GM12875 (cell line): ENCODE measurements around the gene FAM9B.

Experiments used
- H3K4me3 ChIP-seq: one replicate; pipeline ENCODE4 v1.5.1; 2011; ENCODE audit warnings: low read depth, low read length, control low read depth
- CTCF ChIP-seq: IDR thresholded peaks from 2 replicates; pipeline ENCODE4 v1.5.1; 2011; ENCODE audit warnings: low read depth, mild to moderate bottlenecking, control low read depth, inconsistent platforms, low read length, moderate library complexity, borderline replicate concordance; ENCODE audit not compliant: insufficient read depth

FAM9B gene

GRCh38 chrX:8984231-8984630 is 49.7 kb downstream of the FAM9B start:
- H3K4me3 ChIP-seq = no peak overlapping the region

GRCh38 chrX:8981723-8982122 is 52.2 kb downstream of the FAM9B start:
- no peak for TF ChIP-seq CTCF
- H3K4me3 ChIP-seq = no peak overlapping the region

More at GRCh38 chrX:8984231-8984630, 49.7 kb downstream of the FAM9B start:
- TF ChIP-seq CTCF = no peak

DNA sequence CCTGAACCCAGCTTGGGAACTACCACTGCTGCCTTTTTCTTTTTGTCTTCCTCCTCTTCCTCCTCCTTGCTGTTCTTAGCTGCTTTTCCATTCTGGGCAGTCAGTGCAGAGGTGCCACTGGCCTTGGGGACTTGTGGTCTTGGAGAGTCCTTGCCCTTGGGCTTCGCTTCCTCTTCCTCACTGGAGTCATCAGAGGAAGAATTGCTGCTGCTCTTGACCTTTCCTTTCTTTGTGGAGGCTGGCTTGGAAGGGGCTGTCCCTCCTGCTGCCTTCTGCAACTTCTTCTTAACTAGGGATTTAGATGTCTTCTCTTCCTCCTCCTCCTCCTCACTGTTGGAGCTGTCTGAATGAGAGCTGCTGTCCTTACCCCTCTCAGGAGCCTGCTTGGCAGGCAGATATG is 53.2 kb downstream of the FAM9B start:
- no peak overlapping the region for H3K4me3 ChIP-seq
- no peak for TF ChIP-seq CTCF
